ENCODE data around the gene MAP2. TPM values are rescaled to one million over a fixed set of nuclear protein-coding genes. Genes with fewer than 3 reads are reported as not detected.
A peak's percentile ranks its signal among the peaks of the same experiment; 100 is the strongest.
"Not testable (repeated sequence)": the region's sequence is repeated elsewhere in the genome, so short reads cannot be mapped to it uniquely, and the experiment has no call there.

The MAP2 gene
- polyA plus RNA-seq, 4 donors, result 24.2 to 38.2 (median 30.6) TPM

GRCh38 chr2:209472112-209472832, 48.4 kb downstream of the MAP2 start:
- DNase-seq (ENCODE audit: low read depth in 4 of 4, low spot score in 2 of 4), result no peak

DNA sequence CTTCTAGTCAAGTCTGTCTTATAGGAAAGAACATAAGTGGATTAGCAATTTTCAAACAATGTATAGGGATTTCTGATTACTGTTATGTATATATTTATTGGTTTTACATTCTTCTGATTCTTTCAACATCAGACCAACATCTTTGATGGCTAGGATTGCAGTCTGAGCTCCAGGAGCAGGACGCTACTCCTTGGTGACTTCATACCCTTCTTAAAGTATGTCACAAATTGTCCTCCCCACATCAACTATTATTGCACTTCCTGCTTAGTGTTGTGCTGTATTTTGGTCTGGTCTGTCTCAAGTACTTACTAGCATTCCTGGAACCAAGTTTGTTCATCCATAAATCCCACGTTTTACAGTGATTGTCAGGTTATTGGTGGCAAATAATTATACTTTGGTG, 49.0 kb downstream of the MAP2 start:
- DNase-seq (ENCODE audit: low read depth in 4 of 4, low spot score in 2 of 4), result no peak

- DNase-seq (ENCODE audit: low read depth in 4 of 4, low spot score in 2 of 4), result no peak
Measured at GRCh38 chr2:209473930-209474419, 50.1 kb downstream of the MAP2 start.

- DNase-seq (ENCODE audit: low read depth in 4 of 4, low spot score in 2 of 4), result no peak
Measured at GRCh38 chr2:209474960-209475359, 51.1 kb downstream of the MAP2 start.

DNA sequence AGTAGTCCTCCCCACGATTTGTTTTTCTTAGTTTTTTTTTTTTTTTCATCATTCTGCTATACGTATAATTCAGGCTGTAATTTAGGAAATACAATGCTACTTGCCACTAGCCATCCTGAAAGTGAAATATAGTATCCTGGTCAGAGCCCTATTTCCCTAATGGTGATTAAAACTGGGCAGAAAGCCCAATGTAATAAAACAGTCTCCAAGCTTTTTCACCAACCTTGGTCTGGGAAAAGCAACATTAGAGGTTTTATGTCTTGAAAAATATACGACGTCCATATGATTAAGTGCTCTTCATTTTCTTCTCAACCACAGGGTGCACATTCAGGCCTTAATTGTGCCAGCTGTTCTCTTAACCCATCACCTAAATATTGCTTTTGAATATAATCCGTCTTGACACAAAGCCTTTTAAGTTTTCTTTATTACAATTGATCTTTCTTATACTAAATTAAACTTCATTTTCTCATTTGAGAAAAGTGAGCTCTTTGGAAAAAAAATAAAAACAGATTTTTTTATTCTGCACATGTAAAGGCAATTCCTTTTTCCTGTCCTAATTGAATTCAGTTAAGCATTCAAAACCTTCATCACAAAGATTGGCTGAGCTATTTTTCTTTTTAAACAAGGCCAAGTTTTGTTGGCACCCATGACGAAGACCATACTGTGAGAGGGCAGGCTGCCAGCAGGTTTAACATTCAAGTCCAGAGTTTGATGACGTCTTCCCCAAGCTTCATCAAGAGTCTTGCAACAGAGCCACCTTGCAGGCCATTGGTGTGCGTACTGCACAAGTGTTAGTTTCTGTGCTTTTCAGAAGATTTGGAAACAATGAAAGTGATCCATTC, 52.7 kb downstream of the MAP2 start:
- DNase-seq (ENCODE audit: low read depth in 4 of 4, low spot score in 2 of 4), result peak; percentile 66 to 86 (median 84)

GRCh38 chr2:209492296-209492695, 68.4 kb downstream of the MAP2 start:
- not testable (repeated sequence) for DNase-seq (ENCODE audit: low read depth in 4 of 4, low spot score in 2 of 4)

DNA sequence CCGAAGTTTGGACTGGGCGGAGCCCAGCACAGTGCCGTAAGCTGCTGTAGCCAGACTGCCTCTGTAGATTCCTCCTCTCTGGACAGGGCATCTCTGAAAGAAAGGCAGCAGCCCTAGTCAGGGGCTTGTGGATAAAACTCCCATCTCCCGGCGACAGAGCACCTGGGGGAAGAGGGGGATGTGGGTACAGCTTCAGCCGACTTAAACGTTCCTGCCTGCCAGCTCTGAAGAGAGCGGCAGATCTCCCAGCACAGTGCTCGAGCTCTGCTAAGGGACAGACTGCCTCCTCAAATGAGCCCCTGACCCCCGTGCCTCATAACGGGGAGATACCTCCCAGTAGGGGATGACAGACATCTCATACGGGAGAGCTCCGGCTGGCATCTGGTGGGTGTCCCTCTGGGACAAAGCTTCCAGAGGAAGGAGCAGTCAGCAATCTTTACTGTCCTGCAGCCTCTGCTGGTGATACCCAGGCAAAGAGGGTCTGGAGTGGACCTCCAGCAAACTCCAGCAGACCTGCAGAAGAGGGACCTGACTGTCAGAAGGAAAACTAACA, 71.3 kb downstream of the MAP2 start:
- not testable (repeated sequence) for DNase-seq (ENCODE audit: low read depth in 4 of 4, low spot score in 2 of 4)

GRCh38 chr2:209495855-209496585, 72.2 kb downstream of the MAP2 start:
- no peak for DNase-seq (ENCODE audit: low read depth in 4 of 4, low spot score in 2 of 4)

- no peak for DNase-seq (ENCODE audit: low read depth in 4 of 4, low spot score in 2 of 4)
Measured at GRCh38 chr2:209496586-209496982, 72.7 kb downstream of the MAP2 start.

DNA sequence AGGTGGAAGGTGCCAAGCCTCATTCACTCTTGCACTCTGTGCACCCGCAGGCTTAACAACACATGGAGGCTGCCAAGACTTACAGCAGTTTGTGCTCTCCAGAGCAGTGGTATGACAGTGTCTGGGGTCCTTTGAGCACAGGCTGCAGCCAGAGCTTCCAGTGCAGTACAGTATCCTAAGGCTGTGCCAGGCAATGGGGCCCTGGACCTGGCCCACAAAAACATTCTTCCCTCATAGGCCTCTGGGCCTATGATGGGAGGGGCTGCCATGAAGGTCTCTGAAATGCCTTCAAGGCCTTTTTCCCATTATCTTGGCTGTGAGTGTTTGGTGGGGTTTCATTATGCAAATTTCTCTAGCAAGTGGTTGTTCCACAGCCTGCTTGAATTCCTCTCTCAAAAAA, 74.8 kb downstream of the MAP2 start:
- DNase-seq (ENCODE audit: low read depth in 4 of 4, low spot score in 2 of 4), result no peak

DNA sequence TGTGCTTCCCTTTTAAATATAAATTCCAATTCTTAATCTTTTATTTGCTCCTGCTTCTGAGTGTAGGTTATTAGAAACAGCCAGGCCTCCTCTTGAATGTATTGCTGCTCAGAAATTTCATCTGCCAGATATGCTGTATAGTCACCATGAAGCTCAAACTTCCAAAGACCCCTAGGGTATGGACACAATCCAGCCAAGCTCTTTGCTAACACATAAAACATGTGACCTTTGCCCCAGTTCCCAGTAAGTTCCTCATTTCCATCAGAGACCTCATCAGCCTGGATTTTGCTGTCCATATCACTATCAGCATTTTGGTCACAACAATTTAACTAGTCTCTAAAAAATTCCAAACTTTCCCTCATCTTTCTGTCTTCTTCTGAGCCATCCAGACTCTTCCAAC, 75.2 kb downstream of the MAP2 start:
- no peak for DNase-seq (ENCODE audit: low read depth in 4 of 4, low spot score in 2 of 4)

- DNase-seq (ENCODE audit: low read depth in 4 of 4, low spot score in 2 of 4), result no peak
Measured at GRCh38 chr2:209501579-209501978, 77.7 kb downstream of the MAP2 start.

DNA sequence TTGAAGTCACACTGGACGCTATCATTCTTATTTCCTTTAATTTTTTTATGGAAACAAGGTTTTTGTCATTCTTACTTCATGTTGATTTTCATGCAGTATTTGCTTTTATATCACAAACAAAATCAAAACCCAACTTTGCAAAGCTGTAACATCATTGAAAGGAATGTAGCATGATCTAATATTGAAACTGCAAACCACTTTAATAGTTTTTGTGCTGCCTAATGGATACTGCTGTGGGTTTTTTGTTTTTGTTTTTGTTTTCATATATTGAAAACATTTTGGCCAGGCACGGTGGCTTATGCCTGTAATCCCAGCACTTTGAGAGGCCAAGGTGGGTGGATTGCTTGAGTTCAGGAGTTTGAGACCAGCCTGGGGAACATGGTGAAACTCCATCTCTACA, 81.6 kb downstream of the MAP2 start:
- DNase-seq (ENCODE audit: low read depth in 4 of 4, low spot score in 2 of 4), result no peak

DNA sequence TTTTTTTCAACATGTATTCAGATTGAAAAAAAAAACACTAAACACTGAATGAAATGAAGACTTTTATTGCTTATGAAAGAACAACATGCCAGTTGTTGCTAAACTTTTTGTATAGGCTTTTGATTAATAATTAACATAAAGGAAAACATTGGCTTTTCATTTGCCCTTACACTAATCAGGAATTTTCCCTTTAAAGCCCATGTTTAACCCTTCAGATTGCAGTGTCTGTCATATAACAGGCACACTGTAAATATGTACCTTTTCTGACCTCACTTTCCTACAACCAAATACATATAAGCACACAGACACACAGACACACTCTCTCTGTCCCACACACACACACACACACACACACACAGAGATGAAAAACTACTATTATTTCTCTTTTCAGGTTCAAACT, 84.4 kb downstream of the MAP2 start:
- no peak for DNase-seq (ENCODE audit: low read depth in 4 of 4, low spot score in 2 of 4)

DNA sequence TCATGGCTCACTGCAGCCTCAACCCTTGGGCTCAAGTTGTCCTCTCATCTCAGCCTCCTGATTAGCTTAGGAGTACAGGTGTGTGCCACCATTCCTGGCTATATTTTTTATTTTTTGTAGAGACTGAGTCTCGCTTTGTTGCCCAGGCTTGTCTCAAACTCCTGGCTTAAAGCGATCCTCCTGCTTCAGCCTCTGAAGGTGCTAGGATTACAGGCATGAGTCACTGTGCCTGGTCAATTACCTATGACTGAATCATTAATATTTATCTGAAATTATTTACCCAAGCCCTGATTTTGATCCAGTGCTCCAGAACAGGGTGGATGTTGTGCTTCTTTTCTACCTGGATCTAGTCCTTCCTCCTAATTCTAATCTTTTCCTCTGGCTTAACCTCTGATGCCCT, 87.8 kb downstream of the MAP2 start:
- no peak for DNase-seq (ENCODE audit: low read depth in 4 of 4, low spot score in 2 of 4)

- DNase-seq (ENCODE audit: low read depth in 4 of 4, low spot score in 2 of 4), result no peak
Measured at GRCh38 chr2:209512971-209513370, 89.1 kb downstream of the MAP2 start.

DNA sequence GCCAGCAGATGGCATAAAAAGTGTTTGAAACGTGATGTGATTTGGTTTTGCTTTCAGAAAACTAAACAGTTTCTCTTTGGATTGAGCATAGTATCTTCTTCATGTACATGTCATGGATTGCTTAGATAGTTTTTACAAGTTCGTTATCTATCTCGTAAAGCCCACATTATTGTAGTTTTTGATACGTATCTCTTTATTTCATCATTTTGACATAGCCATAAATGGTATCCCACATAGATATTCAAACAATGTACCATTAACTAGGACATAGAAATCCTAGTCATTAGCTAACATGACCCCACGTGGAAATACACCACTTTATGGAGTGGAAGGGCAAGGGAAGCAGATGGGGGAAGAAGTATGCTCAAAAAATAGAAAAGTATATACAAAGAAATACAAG, 93.6 kb downstream of the MAP2 start:
- DNase-seq (ENCODE audit: low read depth in 4 of 4, low spot score in 2 of 4), result no peak

- DNase-seq (ENCODE audit: low read depth in 4 of 4, low spot score in 2 of 4), result no peak
Measured at GRCh38 chr2:209519271-209519670, 95.4 kb downstream of the MAP2 start.

DNA sequence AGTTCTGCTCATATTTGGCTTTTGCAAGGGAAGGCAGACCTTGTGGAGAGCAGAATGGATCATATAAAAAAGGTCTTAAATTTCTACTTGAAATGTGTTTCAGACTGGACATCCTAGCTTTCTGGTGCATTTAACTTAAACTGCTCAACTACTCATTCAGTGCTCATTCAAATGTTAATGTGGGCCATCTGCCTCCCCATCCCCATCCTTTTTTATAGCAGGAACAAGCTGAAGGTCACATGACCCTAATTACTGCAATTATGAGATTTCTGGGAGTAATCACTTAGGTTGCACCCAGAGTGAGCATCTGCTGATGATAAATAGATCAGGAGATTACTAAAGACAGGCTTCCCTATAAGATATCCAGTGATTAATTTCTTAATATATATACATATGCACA, 96.1 kb downstream of the MAP2 start:
- DNase-seq (ENCODE audit: low read depth in 4 of 4, low spot score in 2 of 4), result no peak

DNA sequence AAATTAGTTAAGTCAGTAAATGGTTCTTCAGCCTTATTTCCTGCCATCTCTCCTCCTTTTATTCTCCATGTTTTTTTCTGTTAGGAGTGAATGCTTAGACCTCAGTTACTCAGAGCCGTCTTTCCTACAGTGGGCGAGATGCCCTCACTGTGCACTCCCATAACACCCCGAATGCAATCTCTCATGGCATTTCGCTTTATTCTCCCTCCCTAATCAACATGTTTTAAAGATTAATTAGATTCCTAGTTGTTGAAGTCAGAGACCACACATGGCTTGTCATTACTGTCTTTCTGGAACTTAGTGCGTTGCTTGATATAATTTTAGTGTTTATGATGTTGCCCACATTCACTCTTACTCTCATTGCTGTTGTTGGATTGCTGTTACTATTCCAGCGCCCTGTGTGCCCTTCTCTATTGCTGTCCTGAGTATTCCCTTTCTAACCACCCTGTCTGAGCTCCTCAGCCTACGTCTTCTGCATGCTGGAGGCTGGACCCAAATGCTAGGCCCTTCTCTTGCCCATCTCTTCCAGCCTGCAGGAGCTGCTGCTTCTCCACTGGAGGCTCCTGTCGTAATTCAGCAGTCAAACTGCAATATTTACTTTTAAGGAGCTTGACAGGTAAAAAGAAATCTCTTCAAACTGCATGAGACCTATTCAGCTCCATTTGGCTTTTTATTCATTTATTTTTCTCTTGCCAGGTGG, 99.3 kb downstream of the MAP2 start:
- DNase-seq (ENCODE audit: low read depth in 4 of 4, low spot score in 2 of 4), result no peak

All from left renal cortex interstitium (tissue), 4 donors.